HG03064 (cell line): ENCODE data around the gene MAMDC2.

Source experiments
- ATAC-seq: cut with Tn5 transposase; IDR thresholded peaks from one replicate; pipeline ENCODE4 v1.9.1; 2021; ENCODE audit warnings: low read depth; ENCODE audit not compliant: unreplicated experiment

MAMDC2 gene

GRCh38 chr9:70060883-70061507, 17.3 kb downstream of the MAMDC2 start:
- peak; percentile 98 for ATAC-seq

GRCh38 chr9:70061776-70062175, 18.1 kb downstream of the MAMDC2 start:
- ATAC-seq: no peak

GRCh38 chr9:70064496-70064895, 20.8 kb downstream of the MAMDC2 start:
- no peak for ATAC-seq

GRCh38 chr9:70065572-70065971, 21.9 kb downstream of the MAMDC2 start:
- ATAC-seq: no peak

- no peak for ATAC-seq
Measured at GRCh38 chr9:70066418-70066817, 22.8 kb downstream of the MAMDC2 start.

GRCh38 chr9:70066874-70067273, 23.2 kb downstream of the MAMDC2 start:
- ATAC-seq: no peak

GRCh38 chr9:70069704-70070103, 26.1 kb downstream of the MAMDC2 start:
- ATAC-seq: no peak

- no peak for ATAC-seq
Measured at GRCh38 chr9:70073193-70073592, 29.5 kb downstream of the MAMDC2 start.

- ATAC-seq: no peak
Measured at GRCh38 chr9:70073756-70074155, 30.1 kb downstream of the MAMDC2 start.

GRCh38 chr9:70076678-70077077, 33.0 kb downstream of the MAMDC2 start:
- ATAC-seq: no peak

- no peak for ATAC-seq
Measured at GRCh38 chr9:70079417-70080037, 35.9 kb downstream of the MAMDC2 start.

- no peak for ATAC-seq
Measured at GRCh38 chr9:70080481-70081119, 37.0 kb downstream of the MAMDC2 start.

GRCh38 chr9:70081120-70081495, 37.5 kb downstream of the MAMDC2 start:
- no peak for ATAC-seq

GRCh38 chr9:70083429-70083828, 39.8 kb downstream of the MAMDC2 start:
- ATAC-seq: no peak

GRCh38 chr9:70085241-70085640, 41.6 kb downstream of the MAMDC2 start:
- no peak for ATAC-seq

GRCh38 chr9:70091103-70091502, 47.5 kb downstream of the MAMDC2 start:
- ATAC-seq: no peak

- no peak for ATAC-seq
Measured at GRCh38 chr9:70091572-70091971, 47.9 kb downstream of the MAMDC2 start.

GRCh38 chr9:70092190-70092589, 48.5 kb downstream of the MAMDC2 start:
- ATAC-seq: no peak

- no peak for ATAC-seq
Measured at GRCh38 chr9:70093095-70093494, 49.4 kb downstream of the MAMDC2 start.

- ATAC-seq: no peak
Measured at GRCh38 chr9:70093944-70094343, 50.3 kb downstream of the MAMDC2 start.

- no peak for ATAC-seq
Measured at GRCh38 chr9:70094747-70095146, 51.1 kb downstream of the MAMDC2 start.

- no peak for ATAC-seq
Measured at GRCh38 chr9:70097187-70097586, 53.5 kb downstream of the MAMDC2 start.
